Measurements from ENCODE around the gene PHF21A.
A peak's percentile ranks its signal among the peaks of the same experiment; 100 is the strongest.
"Not testable (repeated sequence)": the region's sequence is repeated elsewhere in the genome, so short reads cannot be mapped to it uniquely, and the experiment has no call there.

Gene PHF21A

DNA sequence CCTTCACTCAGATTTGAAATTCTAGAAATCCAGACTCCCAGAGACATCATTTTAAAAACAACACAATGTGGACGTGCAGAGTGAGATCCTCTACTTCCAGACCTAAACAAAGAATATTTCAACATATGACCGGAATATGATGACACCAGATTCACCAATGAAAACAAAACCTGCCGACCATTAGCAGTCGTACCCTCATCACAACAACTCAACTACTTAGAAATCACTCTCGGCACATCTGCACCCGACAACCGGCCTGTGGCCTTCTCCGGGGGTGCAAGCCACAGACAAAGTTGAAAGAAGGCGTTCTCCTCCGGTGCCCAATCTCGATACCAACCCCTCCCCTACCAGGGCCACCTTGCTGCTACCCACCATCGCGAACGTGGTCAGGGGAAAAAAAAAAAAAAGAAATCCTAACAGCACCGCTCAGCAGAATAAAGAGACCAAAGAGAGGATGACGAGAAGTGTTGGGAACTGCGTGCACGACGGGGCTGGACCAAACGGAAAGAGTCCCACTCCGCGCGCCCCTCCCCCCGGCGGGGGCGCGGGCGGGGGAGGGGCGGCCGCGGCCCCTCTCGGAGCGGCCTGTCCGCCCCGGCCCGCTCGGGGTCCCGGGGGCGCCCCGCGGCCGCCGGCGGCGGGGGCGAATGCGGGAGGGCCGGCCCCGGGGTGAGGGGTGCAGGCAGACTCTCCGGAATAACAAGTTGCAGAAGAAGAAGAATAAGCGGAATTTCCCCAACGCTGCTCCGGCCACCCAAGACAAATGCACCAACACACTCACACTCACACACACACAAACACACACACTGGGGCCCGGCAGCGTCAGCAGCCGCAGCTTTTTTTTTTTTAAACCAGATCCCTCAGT is 1.7 kb downstream of the PHF21A start:
- peak; percentile 9 to 38 for DNase-seq

- DNase-seq, result no peak
These were observed 2.4 kb downstream of the PHF21A start for GRCh38 chr11:46118702-46119351.

- no peak for DNase-seq
These were observed 3.4 kb downstream of the PHF21A start for GRCh38 chr11:46117842-46118241.

DNA sequence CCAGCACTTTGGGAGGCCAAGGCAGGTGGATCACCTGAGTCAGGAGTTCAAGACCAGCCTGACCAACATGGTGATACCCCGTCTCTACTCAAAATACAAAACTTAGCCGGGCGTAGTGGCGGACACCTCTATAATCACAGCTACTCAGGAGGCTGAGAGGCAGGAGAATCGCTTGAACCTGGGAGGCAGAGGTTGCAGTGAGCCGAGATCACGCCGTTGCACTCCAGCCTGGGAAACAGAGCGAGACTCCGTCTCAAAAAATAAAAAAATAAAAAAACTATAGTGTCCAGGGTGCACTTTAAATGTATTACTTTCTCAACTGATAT is 4.6 kb downstream of the PHF21A start:
- not testable (repeated sequence) for DNase-seq

DNA sequence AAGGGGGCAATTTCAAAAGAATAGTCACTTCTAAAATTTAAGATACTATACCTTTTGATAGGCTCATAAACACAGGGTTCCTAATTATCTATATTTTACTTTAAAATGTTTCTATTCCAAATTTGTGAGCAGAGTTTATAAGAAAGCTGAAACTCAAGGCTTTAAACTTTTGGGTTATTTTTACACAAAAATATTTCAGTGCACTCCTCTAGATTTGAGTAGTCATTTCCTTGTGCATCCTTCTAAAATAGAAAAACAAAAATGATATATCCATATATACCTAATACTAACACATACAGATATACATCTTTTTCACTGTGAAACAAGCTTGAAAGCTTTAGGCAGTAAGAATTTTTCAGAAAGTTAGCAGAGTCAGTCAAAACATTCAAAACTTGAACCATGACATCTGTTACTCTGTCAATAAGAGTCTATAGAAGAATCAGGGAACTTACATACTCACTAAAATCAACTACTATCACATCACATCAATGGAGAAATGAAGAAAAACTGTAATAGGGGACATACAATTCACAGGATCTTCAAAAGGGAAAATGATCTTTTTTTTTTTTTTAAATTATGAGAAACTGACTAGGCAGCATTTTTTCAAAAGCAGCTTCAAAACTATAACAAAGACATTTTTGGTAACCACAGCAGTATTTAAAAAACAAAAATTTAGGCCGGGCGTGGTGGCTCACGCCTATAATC is 5.1 kb downstream of the PHF21A start:
- no peak for DNase-seq

DNA sequence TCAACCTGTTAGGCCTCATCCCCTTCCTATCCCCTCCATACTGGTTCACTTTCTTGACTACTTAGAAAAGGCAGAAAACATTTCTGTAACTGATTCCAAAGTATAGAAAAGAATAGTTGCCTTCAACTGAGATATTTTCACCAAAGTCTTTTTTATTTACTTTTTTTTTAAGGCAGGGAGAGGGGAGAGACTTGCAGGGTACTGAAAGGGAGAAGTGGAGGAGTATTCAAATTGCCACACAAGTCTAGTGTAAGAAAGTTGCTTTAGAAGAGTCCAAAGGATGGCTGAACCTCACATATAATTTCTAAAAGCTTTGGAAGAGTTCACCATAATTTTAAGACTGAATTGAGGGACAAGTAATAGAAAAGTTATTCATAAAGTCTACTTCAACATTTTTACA is 6.3 kb downstream of the PHF21A start:
- no peak for DNase-seq

DNA sequence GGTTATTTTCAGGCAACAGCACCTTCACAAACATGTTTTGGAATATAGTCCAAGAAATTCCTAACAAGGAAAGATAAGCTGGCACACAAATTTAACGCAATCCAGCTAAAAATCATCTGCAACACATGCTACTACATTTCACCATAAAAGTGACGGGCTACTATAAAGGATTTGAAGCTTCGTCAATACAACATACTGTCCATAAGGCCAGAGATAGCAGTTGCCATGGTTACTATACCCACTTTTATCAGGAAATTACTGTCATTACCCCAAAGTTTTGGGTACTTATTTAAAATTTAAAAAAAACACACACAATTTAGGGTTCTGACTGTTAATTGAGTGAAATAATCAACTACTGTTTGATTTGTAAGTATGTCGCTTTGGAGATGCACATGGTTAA is 6.9 kb downstream of the PHF21A start:
- no peak for DNase-seq

- peak; percentile 56 to 73 for DNase-seq
These were observed 8.2 kb downstream of the PHF21A start for GRCh38 chr11:46112961-46113607.

DNA sequence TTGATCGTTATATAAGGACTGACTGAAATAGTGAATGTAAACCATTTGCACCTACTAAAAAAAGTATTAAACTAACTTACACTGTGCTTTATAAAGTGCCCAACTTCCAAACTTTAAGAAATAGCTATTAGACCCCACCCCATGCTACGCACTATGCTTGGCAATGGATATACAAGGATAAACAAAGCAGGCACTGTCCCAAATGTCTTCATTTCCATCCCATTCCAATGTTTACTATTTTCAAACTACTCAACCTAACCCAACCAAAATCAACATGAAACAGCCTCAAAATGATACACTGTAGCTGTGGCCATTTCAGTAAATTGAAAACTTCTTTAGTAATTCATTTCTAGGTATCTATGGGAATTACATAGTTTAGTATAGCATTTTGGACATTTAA is 12.5 kb downstream of the PHF21A start:
- DNase-seq, result no peak

- DNase-seq, result no peak
These were observed 13.5 kb downstream of the PHF21A start for GRCh38 chr11:46107780-46108179.

DNA sequence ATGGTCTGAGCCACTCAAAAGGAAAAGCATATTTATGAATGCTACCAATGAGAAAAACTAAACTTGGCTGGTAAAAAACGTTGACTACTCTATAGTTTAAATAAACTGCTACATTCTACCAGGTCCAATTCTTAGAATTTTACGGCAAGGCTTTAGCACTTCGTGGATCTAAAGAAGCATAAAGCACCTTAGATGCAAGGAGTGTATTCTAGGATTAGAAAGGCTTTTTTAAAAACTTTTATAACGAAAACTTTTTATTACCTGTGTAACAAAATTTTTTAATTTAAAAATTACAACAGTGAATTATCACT is 13.9 kb downstream of the PHF21A start:
- DNase-seq, result no peak

GRCh38 chr11:46106530-46107407 is 14.5 kb downstream of the PHF21A start:
- DNase-seq, result no peak

GRCh38 chr11:46105926-46106325 is 15.3 kb downstream of the PHF21A start:
- DNase-seq, result no peak

GRCh38 chr11:46105134-46105628 is 16.1 kb downstream of the PHF21A start:
- no peak for DNase-seq

DNA sequence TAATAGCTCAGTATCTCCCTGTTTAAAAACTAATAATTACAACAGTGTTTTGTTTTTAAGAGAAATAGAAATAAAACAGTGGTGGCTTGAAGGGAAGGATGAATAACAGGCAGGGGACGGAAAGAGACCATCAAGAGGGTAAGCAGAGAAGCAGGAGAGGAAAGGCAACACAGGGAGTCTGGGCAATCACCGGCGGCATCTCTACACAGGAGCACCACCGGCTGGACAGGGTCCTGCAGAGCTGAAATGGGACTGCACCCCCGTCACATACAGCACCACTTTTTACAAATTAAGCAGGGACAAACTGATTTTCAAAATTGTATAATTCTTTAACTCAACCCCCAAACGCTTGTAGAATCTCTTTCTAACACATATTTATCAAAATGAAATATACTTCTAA is 18.4 kb downstream of the PHF21A start:
- no peak for DNase-seq

DNA sequence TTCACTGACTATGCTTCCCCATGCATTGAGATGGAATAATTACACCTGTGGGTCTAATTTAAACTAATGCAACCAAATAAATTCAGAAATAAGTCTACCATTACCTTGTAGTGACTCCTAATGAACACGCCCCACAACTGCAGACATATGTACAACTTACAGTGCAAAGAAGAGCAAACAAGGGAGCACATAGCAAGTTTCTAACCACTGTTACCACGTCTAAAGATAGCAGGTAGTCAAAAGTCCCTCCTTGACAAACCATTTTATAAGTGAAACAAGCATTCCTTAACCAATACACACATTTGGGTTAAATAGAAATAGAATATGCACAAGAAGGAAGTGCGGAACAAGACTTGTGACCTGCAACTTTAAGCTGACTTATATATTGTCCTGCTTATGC is 20.6 kb downstream of the PHF21A start:
- no peak for DNase-seq

DNA sequence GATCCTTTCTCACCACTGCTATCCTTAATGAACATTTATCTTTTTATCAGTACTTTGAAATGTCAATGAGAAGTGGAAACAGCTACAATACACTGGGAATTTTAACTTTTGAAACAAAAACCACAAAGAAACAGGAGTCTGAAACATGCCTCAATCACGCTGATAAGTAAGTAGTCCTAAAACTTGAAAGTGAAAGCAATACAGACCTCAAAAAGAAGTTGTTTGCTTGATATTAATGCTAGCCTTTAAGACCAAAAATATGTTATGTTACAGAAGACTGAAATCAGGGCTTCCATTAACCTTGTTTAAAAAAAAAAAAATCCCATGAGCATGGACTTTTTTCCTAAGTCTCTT is 21.3 kb downstream of the PHF21A start:
- no peak for DNase-seq

- DNase-seq, result no peak
These were observed 30.9 kb downstream of the PHF21A start for GRCh38 chr11:46090375-46090774.

DNA sequence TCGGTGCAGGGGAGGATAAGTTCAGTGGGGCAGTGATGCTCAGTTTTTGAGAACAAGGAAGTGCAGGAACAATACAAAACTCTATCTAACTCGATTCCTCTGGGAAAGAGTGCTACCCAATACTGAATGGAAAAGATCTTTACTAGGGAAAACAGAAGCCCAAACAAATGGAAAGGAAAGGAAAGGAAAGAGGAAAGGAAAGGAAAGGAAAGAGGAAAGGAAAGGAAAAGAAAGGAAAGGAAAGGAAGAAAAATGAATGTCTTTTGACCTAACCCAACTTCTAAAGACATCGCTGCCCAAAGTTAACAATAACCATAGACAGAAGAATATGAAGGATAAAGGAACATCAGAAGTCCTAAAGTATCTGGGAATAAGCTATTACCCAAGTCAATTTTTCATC is 41.6 kb downstream of the PHF21A start:
- no peak for DNase-seq

DNA sequence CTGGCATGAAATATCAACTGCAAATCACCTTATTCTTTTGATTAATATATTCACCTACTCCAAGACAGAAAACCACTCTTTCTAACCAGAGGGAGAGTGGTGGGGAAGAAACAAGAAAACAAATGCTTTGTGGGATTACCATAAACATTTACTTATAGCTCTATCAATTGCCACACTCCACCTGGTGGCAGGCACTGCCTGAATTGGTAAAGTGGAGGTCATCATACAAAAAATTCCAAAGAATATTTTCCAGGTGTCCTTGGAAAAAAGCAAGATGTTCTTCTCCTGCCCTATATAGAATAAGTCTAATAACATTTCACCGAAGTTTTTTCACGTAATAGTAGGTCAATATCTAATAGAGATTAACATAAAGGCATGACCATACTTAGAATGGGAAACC is 45.3 kb downstream of the PHF21A start:
- DNase-seq, result no peak

GRCh38 chr11:46075168-46075567 is 46.1 kb downstream of the PHF21A start:
- no peak for DNase-seq

GRCh38 chr11:46073632-46074031 is 47.6 kb downstream of the PHF21A start:
- no peak for DNase-seq
